BLaER1 (cell line): ENCODE results near the gene PAOX.

ENCODE experiments used
- H3K27ac ChIP-seq: shearing (Covaris generic); formaldehyde crosslinking; 2 replicates; pipeline ENCODE4 v1.8.1; 2022
- H3K27me3 ChIP-seq: shearing (Covaris generic); formaldehyde crosslinking; 2 replicates; pipeline ENCODE4 v1.8.1; 2022
- H3K36me3 ChIP-seq: shearing (Covaris generic); formaldehyde crosslinking; 2 replicates; pipeline ENCODE4 v1.8.1; 2022
- H3K4me1 ChIP-seq: shearing (Covaris generic); formaldehyde crosslinking; 2 replicates; pipeline ENCODE4 v1.8.1; 2022
- H3K4me2 ChIP-seq: shearing (Covaris generic); formaldehyde crosslinking; 2 replicates; pipeline ENCODE4 v1.8.1; 2022
- H3K4me3 ChIP-seq: shearing (Covaris generic); formaldehyde crosslinking; 2 replicates; pipeline ENCODE4 v1.8.1; 2022
- H3K9ac ChIP-seq: shearing (Covaris generic); formaldehyde crosslinking; 2 replicates; pipeline ENCODE4 v1.8.1; 2022
- H3K9me3 ChIP-seq: shearing (Covaris generic); formaldehyde crosslinking; 2 replicates; pipeline ENCODE4 v1.8.1; 2022
- H4K20me1 ChIP-seq: shearing (Covaris generic); formaldehyde crosslinking; 2 replicates; pipeline ENCODE4 v1.8.1; 2022
- Cebpa-rat ChIP-seq: shearing (Covaris generic); IDR thresholded peaks from 2 replicates; pipeline ENCODE4 v1.8.1; 2022

The PAOX gene

GRCh38 chr10:133349577-133350011 lies 29.5 kb upstream of the PAOX start:
- no peak for TF ChIP-seq Cebpa-rat

GRCh38 chr10:133350283-133350949 lies 28.6 kb upstream of the PAOX start:
- TF ChIP-seq Cebpa-rat = no peak
- peaks cover 7% of the 10 kb centered on the region for H3K9me3 ChIP-seq
- no peak overlapping the region for H3K9ac ChIP-seq
- no peak overlapping the region for H3K4me3 ChIP-seq
- H4K20me1 ChIP-seq = peaks cover 28% of the 10 kb centered on the region
- peaks cover 15% of the 10 kb centered on the region for H3K36me3 ChIP-seq
- peaks cover 40% of the 10 kb centered on the region for H3K4me1 ChIP-seq
- no peak overlapping the region for H3K4me2 ChIP-seq
- no peak overlapping the region for H3K27ac ChIP-seq
- H3K27me3 ChIP-seq = no peaks in the 10 kb centered on the region

More at GRCh38 chr10:133349577-133350011, 29.5 kb upstream of the PAOX start:
- Histone ChIP-seq H4K20me1 (peaks cover 19% of the 10 kb centered on the region), H3K27ac (no peak overlapping the region), H3K9me3 (peaks cover 10% of the 10 kb centered on the region), H3K36me3 (peaks cover 7% of the 10 kb centered on the region), H3K4me2 (no peak overlapping the region), H3K4me3 (no peak overlapping the region), H3K27me3 (no peaks in the 10 kb centered on the region), H3K4me1 (peaks cover 33% of the 10 kb centered on the region), H3K9ac (no peak overlapping the region)

- H4K20me1 ChIP-seq = peaks cover 33% of the 10 kb centered on the region
- no peak overlapping the region for H3K27ac ChIP-seq
- H3K4me2 ChIP-seq = no peak overlapping the region
- TF ChIP-seq Cebpa-rat = no peak
- no peaks in the 10 kb centered on the region for H3K27me3 ChIP-seq
- H3K4me1 ChIP-seq = peaks cover 45% of the 10 kb centered on the region
- no peak overlapping the region for H3K9ac ChIP-seq
- H3K36me3 ChIP-seq = peaks cover 16% of the 10 kb centered on the region
- H3K9me3 ChIP-seq = peaks cover 1% of the 10 kb centered on the region; the same call in 1 of the 2 replicates
- no peak overlapping the region for H3K4me3 ChIP-seq
These were observed 28.1 kb upstream of the PAOX start for GRCh38 chr10:133350950-133351329.

- no peak for TF ChIP-seq Cebpa-rat
- Histone ChIP-seq H3K4me1 (peaks cover 49% of the 10 kb centered on the region), H3K27me3 (no peaks in the 10 kb centered on the region)
These were observed 27.4 kb upstream of the PAOX start for GRCh38 chr10:133351408-133352318.

GRCh38 chr10:133353202-133353959 lies 25.7 kb upstream of the PAOX start:
- H3K36me3 ChIP-seq = peaks cover 16% of the 10 kb centered on the region
- TF ChIP-seq Cebpa-rat = no peak
- H3K4me3 ChIP-seq = no peak overlapping the region
- no peaks in the 10 kb centered on the region for H3K27me3 ChIP-seq
- peaks cover 42% of the 10 kb centered on the region for H4K20me1 ChIP-seq
- no peak overlapping the region for H3K27ac ChIP-seq
- no peaks in the 10 kb centered on the region for H3K9me3 ChIP-seq
- peaks cover 45% of the 10 kb centered on the region for H3K4me1 ChIP-seq
- H3K4me2 ChIP-seq = no peak overlapping the region
- no peak overlapping the region for H3K9ac ChIP-seq

More at GRCh38 chr10:133351408-133352318, 27.4 kb upstream of the PAOX start:
- Histone ChIP-seq H3K9me3 (no peaks in the 10 kb centered on the region), H3K4me3 (no peak overlapping the region), H4K20me1 (peaks cover 40% of the 10 kb centered on the region), H3K27ac (no peak overlapping the region), H3K36me3 (peaks cover 16% of the 10 kb centered on the region), H3K4me2 (peak overlapping the region; percentile 22; the same call in 1 of the 2 replicates), H3K9ac (no peak overlapping the region)

- H3K36me3 ChIP-seq = peaks cover 16% of the 10 kb centered on the region
- no peak overlapping the region for H3K4me3 ChIP-seq
- 0 out of 2 replicates have a peak overlapping the region, but pooled peaks have one; percentile 61 for H3K9ac ChIP-seq
- H3K27ac ChIP-seq = no peak overlapping the region
- no peaks in the 10 kb centered on the region for H3K27me3 ChIP-seq
- peaks cover 42% of the 10 kb centered on the region for H4K20me1 ChIP-seq
- no peaks in the 10 kb centered on the region for H3K9me3 ChIP-seq
- peaks cover 45% of the 10 kb centered on the region for H3K4me1 ChIP-seq
- peak overlapping the region; percentile 99; the same call in 1 of the 2 replicates for H3K4me2 ChIP-seq
- no peak for TF ChIP-seq Cebpa-rat
These were observed 25.0 kb upstream of the PAOX start for GRCh38 chr10:133353988-133354605.

GRCh38 chr10:133354672-133355240 lies 24.3 kb upstream of the PAOX start:
- H3K4me3 ChIP-seq = peak overlapping the region; percentile 90; the same call in 1 of the 2 replicates
- H3K9ac ChIP-seq = peak overlapping the region; percentile 61
- H3K4me2 ChIP-seq = peak overlapping the region; percentile 99
- H3K27me3 ChIP-seq = no peaks in the 10 kb centered on the region
- H3K36me3 ChIP-seq = peaks cover 16% of the 10 kb centered on the region
- peaks cover 42% of the 10 kb centered on the region for H4K20me1 ChIP-seq
- peaks cover 45% of the 10 kb centered on the region for H3K4me1 ChIP-seq
- peak overlapping the region; percentile 93 for H3K27ac ChIP-seq
- TF ChIP-seq Cebpa-rat = no peak
- H3K9me3 ChIP-seq = no peaks in the 10 kb centered on the region

- H3K27ac ChIP-seq = peak overlapping the region; percentile 93
- peaks cover 42% of the 10 kb centered on the region for H4K20me1 ChIP-seq
- H3K36me3 ChIP-seq = peaks cover 16% of the 10 kb centered on the region
- no peak for TF ChIP-seq Cebpa-rat
- peaks cover 45% of the 10 kb centered on the region for H3K4me1 ChIP-seq
- peak overlapping the region; percentile 90; the same call in 1 of the 2 replicates for H3K4me3 ChIP-seq
- no peaks in the 10 kb centered on the region for H3K9me3 ChIP-seq
- no peaks in the 10 kb centered on the region for H3K27me3 ChIP-seq
- peak overlapping the region; percentile 61 for H3K9ac ChIP-seq
- H3K4me2 ChIP-seq = peak overlapping the region; percentile 99
These were observed 23.8 kb upstream of the PAOX start for GRCh38 chr10:133355266-133355665.

- Histone ChIP-seq H3K27ac (peak overlapping the region; percentile 93), H3K4me3 (peak overlapping the region; percentile 90), H3K4me1 (peaks cover 47% of the 10 kb centered on the region), H3K36me3 (peaks cover 16% of the 10 kb centered on the region), H3K9ac (peak overlapping the region; percentile 93), H3K9me3 (no peaks in the 10 kb centered on the region), H3K4me2 (peak overlapping the region; percentile 99), H3K27me3 (no peaks in the 10 kb centered on the region), H4K20me1 (peaks cover 42% of the 10 kb centered on the region)
- no peak for TF ChIP-seq Cebpa-rat
These were observed 23.1 kb upstream of the PAOX start for GRCh38 chr10:133355991-133356390.
